ENCODE measurements around the gene PPM1E. TPM values are rescaled to one million over a fixed set of nuclear protein-coding genes. Genes with fewer than 3 reads are reported as not detected.

Gene PPM1E
- polyA plus RNA-seq, 1 experiment = 0.02 TPM

GRCh38 chr17:59028328-59028727 is 272.7 kb downstream of the PPM1E start:
- ChIA-PET CTCF (no interaction called here), POLR2A (no interaction called here)
- H3K36me3 ChIP-seq (ENCODE audit: control insufficient read depth, insufficient read depth, low read length) = no peaks in the 10 kb centered on the region
- no peak overlapping the region for H3K4me3 ChIP-seq (ENCODE audit: low read depth, low read length)
- no peak for DNase-seq (ENCODE audit: low read depth)
- TF ChIP-seq CTCF (IDR thresholded peaks at IDR 0.05; ENCODE audit: insufficient read depth, low read depth, low read length) = no peak
- H3K27me3 ChIP-seq (ENCODE audit: control insufficient read depth, insufficient read depth, low read length) = no peaks in the 10 kb centered on the region

- Histone ChIP-seq H3K27me3 (ENCODE audit: control insufficient read depth, insufficient read depth, low read length) (no peaks in the 10 kb centered on the region), H3K36me3 (ENCODE audit: control insufficient read depth, insufficient read depth, low read length) (0 out of 2 replicates have a peak, but pooled peaks cover 1% of the 10 kb centered on the region), H3K4me3 (ENCODE audit: low read depth, low read length) (no peak overlapping the region)
- ChIA-PET POLR2A (no interaction called here), CTCF (interaction anchor here (1.4 kb wide), 1 partner anchor 35 kb away, joined by 4 read pairs; no protein-coding TSS in a partner anchor)
- no peak for TF ChIP-seq CTCF (IDR thresholded peaks at IDR 0.05; ENCODE audit: insufficient read depth, low read depth, low read length)
- no peak for DNase-seq (ENCODE audit: low read depth)
Measured at GRCh38 chr17:59030811-59031210, 275.2 kb downstream of the PPM1E start.

Small RNAs within 50 kb of the gene (small RNA-seq; reads per million reads assigned to genes)
- not detected for gene AC025521.1 (ENCODE audit: insufficient read length, low read depth, low replicate concordance)
- not detected for gene RF00017 (ENCODE audit: insufficient read length, low read depth, low replicate concordance)
- not detected for gene RNU6-518P (ENCODE audit: insufficient read length, low read depth, low replicate concordance)

Other genes starting within 250 kb of the PPM1E start
- 19.5 and 35.2 TPM in 2 replicates for gene MTMR4, start 241.2 kb upstream of the PPM1E start, polyA plus RNA-seq (2011; rRNA removed)
- gene TEX14, start 63.8 kb upstream of the PPM1E start, polyA plus RNA-seq (2011; rRNA removed) = 0.01 and 0.02 TPM in 2 replicates
- 15.0 and 30.6 TPM in 2 replicates for gene RAD51C, start 63.3 kb upstream of the PPM1E start, polyA plus RNA-seq (2011; rRNA removed)